ENCODE measurements around the gene CYRIA. TPM values are rescaled to one million over a fixed set of nuclear protein-coding genes. Genes with fewer than 3 reads are reported as not detected.

Gene CYRIA
- total RNA-seq, 2 experiments from 2014 or later: 1.3 TPM

- H3K36me3 ChIP-seq (ENCODE audit: insufficient read depth, low read length): no peaks in the 10 kb centered on the region
- no peaks in the 10 kb centered on the region for H3K9me3 ChIP-seq (ENCODE audit: control insufficient read depth in 1 of 2, insufficient read depth in 1 of 2, low read length in 2 of 2)
- ATAC-seq (ENCODE audit: poor library complexity) (no peak), DNase-seq (no peak)
- Mint-ChIP-seq H3K4me3 (no peak overlapping the region), H3K36me3 (ENCODE audit: low read depth) (no peaks in the 10 kb centered on the region), H3K27ac (no peak overlapping the region), H3K4me1 (ENCODE audit: low read depth) (no peaks in the 10 kb centered on the region), H3K27me3 (peaks cover 15% of the 10 kb centered on the region), H3K9me3 (no peaks in the 10 kb centered on the region)
- H3K27ac ChIP-seq (ENCODE audit: low read depth in 1 of 2, low read length in 2 of 2): no peak overlapping the region
- POLR2A ChIA-PET: no interaction called here
- TF ChIP-seq, protein P1, sequence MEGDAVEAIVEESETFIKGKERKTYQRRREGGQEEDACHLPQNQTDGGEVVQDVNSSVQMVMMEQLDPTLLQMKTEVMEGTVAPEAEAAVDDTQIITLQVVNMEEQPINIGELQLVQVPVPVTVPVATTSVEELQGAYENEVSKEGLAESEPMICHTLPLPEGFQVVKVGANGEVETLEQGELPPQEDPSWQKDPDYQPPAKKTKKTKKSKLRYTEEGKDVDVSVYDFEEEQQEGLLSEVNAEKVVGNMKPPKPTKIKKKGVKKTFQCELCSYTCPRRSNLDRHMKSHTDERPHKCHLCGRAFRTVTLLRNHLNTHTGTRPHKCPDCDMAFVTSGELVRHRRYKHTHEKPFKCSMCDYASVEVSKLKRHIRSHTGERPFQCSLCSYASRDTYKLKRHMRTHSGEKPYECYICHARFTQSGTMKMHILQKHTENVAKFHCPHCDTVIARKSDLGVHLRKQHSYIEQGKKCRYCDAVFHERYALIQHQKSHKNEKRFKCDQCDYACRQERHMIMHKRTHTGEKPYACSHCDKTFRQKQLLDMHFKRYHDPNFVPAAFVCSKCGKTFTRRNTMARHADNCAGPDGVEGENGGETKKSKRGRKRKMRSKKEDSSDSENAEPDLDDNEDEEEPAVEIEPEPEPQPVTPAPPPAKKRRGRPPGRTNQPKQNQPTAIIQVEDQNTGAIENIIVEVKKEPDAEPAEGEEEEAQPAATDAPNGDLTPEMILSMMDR (IDR thresholded peaks at IDR 0.05): no peak
- no peaks in the 10 kb centered on the region for H3K27me3 ChIP-seq (ENCODE audit: control insufficient read depth in 1 of 2, insufficient read depth in 2 of 2, low read length in 2 of 2)
- no peak overlapping the region for H3K4me3 ChIP-seq (ENCODE audit: low read length)
- H3K4me1 ChIP-seq (ENCODE audit: insufficient read depth, low read length): no peaks in the 10 kb centered on the region
- CTCF ChIA-PET: no interaction called here
- intact Hi-C loops (cut with DNase I, micrococcal nuclease): no loop called here
Measured at GRCh38 chr2:16671760-16672159, 6.1 kb upstream of the CYRIA start.

DNA sequence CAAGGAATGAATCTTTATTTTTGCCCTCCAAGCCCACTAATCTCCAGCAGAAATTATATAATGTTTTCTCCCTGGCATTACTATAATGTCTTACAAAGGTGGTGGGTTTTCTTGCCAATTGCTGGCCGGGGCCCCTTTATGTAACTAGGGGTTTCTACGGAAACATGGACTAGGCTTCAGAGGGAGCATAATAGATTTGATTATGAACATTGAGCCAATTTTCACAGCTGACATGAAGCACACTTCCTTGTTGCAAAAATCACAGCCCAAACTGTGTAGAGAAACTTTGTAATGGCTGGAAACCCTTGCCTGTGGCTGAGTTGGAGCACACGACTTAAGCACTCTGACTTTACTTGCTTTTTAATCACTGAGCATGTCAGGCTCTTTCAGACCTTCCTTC, 3.8 kb upstream of the CYRIA start:
- ATAC-seq (ENCODE audit: poor library complexity) (no peak), DNase-seq (no peak)
- TF ChIP-seq, protein P1 (IDR thresholded peaks at IDR 0.05): no peak
- peaks cover 16% of the 10 kb centered on the region for H3K4me1 Mint-ChIP-seq (ENCODE audit: low read depth)
- no peak overlapping the region for H3K4me3 Mint-ChIP-seq
- Histone ChIP-seq H3K4me1 (ENCODE audit: insufficient read depth, low read length) (peaks cover 16% of the 10 kb centered on the region), H3K27ac (ENCODE audit: low read depth in 1 of 2, low read length in 2 of 2) (no peak overlapping the region), H3K36me3 (ENCODE audit: insufficient read depth, low read length) (no peaks in the 10 kb centered on the region), H3K9me3 (ENCODE audit: control insufficient read depth in 1 of 2, insufficient read depth in 1 of 2, low read length in 2 of 2) (peaks cover 0 to 8% of the 10 kb centered on the region in 2 experiments), H3K27me3 (ENCODE audit: control insufficient read depth in 1 of 2, insufficient read depth in 2 of 2, low read length in 2 of 2) (peaks cover 18% of the 10 kb centered on the region in 2 experiments), H3K4me3 (ENCODE audit: low read length) (no peak overlapping the region)
- intact Hi-C loops (cut with DNase I, micrococcal nuclease): no loop called here
- ChIA-PET POLR2A (no interaction called here), CTCF (no interaction called here)
- H3K9me3 Mint-ChIP-seq: no peaks in the 10 kb centered on the region
- H3K36me3 Mint-ChIP-seq (ENCODE audit: low read depth): no peaks in the 10 kb centered on the region
- peaks cover 26% of the 10 kb centered on the region for H3K27me3 Mint-ChIP-seq
- H3K27ac Mint-ChIP-seq: no peak overlapping the region

- intact Hi-C loops (cut with DNase I, micrococcal nuclease): no loop called here
- ChIA-PET POLR2A (interaction anchor here (1.2 kb wide), 1 partner anchor 44 kb away, joined by 3 read pairs; no protein-coding TSS in a partner anchor), CTCF (no interaction called here)
- peak in 3 of 14 experiments; percentile 12 to 58 (median 51) for DNase-seq
- Histone ChIP-seq H3K36me3 (ENCODE audit: insufficient read depth, low read length) (no peaks in the 10 kb centered on the region), H3K9me3 (ENCODE audit: control insufficient read depth in 1 of 2, insufficient read depth in 1 of 2, low read length in 2 of 2) (peaks cover 0 to 8% of the 10 kb centered on the region in 2 experiments), H3K27ac (ENCODE audit: low read depth in 1 of 2, low read length in 2 of 2) (no peak overlapping the region), H3K4me3 (ENCODE audit: low read length) (no peak overlapping the region), H3K4me1 (ENCODE audit: insufficient read depth, low read length) (peaks cover 25% of the 10 kb centered on the region), H3K27me3 (ENCODE audit: control insufficient read depth in 1 of 2, insufficient read depth in 2 of 2, low read length in 2 of 2) (peaks cover 30 to 31% of the 10 kb centered on the region in 2 experiments)
- TF ChIP-seq, protein P1 (IDR thresholded peaks at IDR 0.05): no peak
- Mint-ChIP-seq H3K36me3 (ENCODE audit: low read depth) (no peaks in the 10 kb centered on the region), H3K4me3 (peak overlapping the region; percentile 84), H3K27me3 (peaks cover 53% of the 10 kb centered on the region), H3K9me3 (no peaks in the 10 kb centered on the region), H3K4me1 (ENCODE audit: low read depth) (peaks cover 21% of the 10 kb centered on the region), H3K27ac (peak overlapping the region; percentile 73)
- peak; percentile 30 for ATAC-seq (ENCODE audit: poor library complexity)
Measured at GRCh38 chr2:16666449-16666801, 791 bp upstream of the CYRIA start.

Data from CD4-positive, alpha-beta T cell (primary cell).